Astrocyte of the spinal cord (primary cell): ENCODE measurements around the gene PRPF8.
"Not testable (repeated sequence)": the region's sequence is repeated elsewhere in the genome, so short reads cannot be mapped to it uniquely, and the experiment has no call there.

Source experiments
- DNase-seq: peaks from one replicate; pipeline ENCODE4 v3.0.0; 2011; ENCODE audit warnings: low read depth, low spot score
- H3K4me3 ChIP-seq: 2 replicates; pipeline ENCODE4 v1.5.1; 2011; ENCODE audit warnings: low read depth, mild to moderate bottlenecking, low read length, moderate library complexity
- in situ Hi-C: cut with HindIII; loops from 2 replicates; pipeline ENCODE4 v1.10.0; 2017; ENCODE audit warnings: low sequenced_read_pairs
- TF ChIP-seq, protein P1 (sequence below): IDR thresholded peaks from 2 replicates; pipeline ENCODE4 v1.5.1; 2012; ENCODE audit warnings: low read depth, mild to moderate bottlenecking, low read length, inconsistent platforms

The PRPF8 gene

DNA sequence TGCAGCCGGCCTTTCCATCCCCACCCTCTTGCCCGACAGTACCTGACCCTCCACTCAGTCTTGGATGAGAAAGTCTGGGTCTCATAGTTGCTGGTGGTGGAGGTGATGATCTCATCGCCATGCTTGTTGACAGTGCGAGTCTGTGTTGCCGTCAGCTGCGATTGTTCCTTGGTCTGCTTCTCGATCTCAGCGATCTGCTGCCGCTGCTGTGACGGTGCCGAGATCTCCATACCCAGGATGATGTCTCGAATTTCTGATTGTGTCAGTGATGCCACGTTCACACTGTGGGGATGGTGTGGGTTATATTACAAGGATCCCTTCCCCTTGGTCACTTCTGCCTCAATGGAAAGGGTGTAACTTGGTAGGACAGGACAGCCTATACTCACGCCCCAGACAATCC, 30.9 kb downstream of the PRPF8 start:
- H3K4me3 ChIP-seq: no peak overlapping the region
- in situ Hi-C loops: no loop called here
- TF ChIP-seq, protein P1, sequence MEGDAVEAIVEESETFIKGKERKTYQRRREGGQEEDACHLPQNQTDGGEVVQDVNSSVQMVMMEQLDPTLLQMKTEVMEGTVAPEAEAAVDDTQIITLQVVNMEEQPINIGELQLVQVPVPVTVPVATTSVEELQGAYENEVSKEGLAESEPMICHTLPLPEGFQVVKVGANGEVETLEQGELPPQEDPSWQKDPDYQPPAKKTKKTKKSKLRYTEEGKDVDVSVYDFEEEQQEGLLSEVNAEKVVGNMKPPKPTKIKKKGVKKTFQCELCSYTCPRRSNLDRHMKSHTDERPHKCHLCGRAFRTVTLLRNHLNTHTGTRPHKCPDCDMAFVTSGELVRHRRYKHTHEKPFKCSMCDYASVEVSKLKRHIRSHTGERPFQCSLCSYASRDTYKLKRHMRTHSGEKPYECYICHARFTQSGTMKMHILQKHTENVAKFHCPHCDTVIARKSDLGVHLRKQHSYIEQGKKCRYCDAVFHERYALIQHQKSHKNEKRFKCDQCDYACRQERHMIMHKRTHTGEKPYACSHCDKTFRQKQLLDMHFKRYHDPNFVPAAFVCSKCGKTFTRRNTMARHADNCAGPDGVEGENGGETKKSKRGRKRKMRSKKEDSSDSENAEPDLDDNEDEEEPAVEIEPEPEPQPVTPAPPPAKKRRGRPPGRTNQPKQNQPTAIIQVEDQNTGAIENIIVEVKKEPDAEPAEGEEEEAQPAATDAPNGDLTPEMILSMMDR: no peak
- DNase-seq: no peak

DNA sequence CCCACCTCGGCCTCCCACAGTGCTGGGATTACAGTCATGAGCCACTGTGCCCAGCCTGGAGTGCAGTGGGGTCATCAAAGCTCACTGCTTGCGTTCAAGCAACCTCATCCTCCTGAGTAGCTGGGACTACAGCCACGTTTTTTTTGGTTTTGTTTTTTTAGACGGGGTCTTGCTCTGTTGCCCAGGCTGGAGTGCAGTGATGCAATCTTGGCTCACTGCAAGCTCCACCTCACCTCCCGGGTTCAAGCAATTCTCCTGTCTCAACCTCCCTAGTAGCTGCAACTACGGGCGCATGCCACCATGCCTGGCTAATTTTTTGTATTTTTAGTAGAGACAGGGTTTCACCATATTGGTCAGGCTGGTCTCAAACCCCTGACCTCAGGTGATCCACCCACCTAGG, 31.9 kb downstream of the PRPF8 start:
- in situ Hi-C loops, H3K4me3 ChIP-seq, DNase-seq: not testable (repeated sequence)

DNA sequence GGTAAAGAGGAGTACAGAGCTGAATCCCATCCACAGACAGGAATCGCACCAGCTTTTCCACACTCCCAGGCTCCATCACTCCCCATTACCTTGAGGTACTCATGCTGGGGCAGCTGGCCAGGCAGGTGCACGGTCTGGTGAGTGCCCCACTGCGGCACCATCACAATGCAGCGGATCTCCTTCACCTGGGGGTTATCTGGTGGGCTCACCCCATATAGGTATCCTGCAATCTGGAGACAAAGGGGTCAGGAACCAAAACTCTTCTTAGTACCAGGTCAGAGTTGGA, 33.2 kb downstream of the PRPF8 start:
- in situ Hi-C loops: no loop called here
- no peak overlapping the region for H3K4me3 ChIP-seq
- no peak for DNase-seq
- TF ChIP-seq, protein P1: no peak

DNA sequence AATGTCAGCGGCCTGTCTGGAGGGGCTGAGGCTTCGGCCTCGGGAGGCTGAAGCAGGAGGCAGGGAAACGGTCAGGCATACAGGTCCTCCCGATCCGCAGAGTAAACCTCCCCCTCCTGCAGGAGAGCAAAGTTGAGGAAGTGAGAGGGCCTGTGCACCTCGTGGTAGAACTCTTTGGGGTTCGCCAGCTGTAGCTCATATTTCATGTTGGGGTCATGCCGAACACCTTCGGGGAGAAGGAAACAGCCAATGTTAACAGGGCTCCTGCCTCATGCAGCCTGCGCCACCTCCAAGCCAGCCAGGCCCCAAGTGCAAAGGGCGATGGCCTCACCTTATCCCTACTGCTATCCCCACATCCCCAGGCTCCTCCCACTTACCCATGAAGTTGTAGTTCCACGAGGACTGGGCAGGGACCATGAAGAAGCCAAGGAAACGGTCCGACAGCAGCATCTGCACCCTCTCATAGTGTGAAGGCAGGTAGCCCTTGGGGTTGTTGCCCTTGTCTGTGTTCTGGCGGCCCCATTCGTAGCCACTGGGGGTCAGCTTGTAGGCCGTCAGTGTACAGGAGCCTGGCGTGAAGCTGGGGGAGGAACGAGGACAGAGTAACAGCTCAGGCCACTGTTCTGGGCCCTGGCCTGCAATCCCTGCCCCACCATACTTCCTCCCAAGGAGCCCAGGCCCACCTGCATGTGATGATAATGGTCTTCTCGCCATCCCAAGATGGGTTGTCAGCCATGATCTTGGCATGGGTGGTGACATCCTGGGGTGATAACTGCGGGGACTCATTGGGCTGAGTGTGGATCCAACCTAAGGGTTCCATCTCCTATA, 33.7 kb downstream of the PRPF8 start:
- in situ Hi-C loops: no loop called here
- TF ChIP-seq, protein P1: no peak
- no peak overlapping the region for H3K4me3 ChIP-seq
- DNase-seq: no peak

DNA sequence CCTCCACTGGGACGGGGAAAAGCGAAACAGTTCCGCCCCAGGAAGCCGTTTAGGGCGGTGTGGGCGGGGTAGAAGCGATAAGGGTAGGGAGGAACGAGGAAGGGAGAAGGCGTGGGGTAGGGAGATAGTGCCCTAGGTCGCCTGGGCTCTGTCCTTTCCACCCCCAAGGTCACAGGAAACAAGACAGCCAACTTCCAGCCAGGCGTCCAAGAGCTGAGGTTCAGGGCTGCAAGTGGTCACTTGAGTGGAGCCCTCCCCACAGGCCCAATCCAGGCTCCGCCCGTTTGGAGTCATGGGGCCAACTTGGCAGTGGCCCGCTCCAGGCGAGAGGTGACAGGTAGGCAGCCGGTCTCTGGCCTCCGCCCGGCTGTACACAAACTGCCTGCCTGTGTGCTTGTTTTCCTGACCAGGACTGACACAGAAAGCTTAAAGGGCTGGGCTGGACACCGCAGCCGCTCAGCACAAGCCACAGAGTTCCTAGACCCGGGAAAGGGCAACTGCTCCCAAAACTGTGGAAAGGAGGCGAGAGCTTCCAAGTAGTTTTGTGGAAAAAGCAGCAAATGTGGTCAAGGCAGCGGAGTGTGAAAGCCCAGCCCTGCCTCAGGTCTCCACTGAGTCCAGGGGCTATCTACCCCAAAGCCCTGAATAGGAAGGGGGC, 34.7 kb downstream of the PRPF8 start, which contains the start of gene RILP:
TSS of gene RILP (minus strand) at position 23 of the 658 bp plus-strand sequence. CDS start 62 bp downstream, outside the sequence.
- TF ChIP-seq, protein P1: no peak
- in situ Hi-C loops: no loop called here
- peak within 1 kb of the TSS; percentile 38 for H3K4me3 ChIP-seq
- DNase-seq: peak; percentile 16

DNA sequence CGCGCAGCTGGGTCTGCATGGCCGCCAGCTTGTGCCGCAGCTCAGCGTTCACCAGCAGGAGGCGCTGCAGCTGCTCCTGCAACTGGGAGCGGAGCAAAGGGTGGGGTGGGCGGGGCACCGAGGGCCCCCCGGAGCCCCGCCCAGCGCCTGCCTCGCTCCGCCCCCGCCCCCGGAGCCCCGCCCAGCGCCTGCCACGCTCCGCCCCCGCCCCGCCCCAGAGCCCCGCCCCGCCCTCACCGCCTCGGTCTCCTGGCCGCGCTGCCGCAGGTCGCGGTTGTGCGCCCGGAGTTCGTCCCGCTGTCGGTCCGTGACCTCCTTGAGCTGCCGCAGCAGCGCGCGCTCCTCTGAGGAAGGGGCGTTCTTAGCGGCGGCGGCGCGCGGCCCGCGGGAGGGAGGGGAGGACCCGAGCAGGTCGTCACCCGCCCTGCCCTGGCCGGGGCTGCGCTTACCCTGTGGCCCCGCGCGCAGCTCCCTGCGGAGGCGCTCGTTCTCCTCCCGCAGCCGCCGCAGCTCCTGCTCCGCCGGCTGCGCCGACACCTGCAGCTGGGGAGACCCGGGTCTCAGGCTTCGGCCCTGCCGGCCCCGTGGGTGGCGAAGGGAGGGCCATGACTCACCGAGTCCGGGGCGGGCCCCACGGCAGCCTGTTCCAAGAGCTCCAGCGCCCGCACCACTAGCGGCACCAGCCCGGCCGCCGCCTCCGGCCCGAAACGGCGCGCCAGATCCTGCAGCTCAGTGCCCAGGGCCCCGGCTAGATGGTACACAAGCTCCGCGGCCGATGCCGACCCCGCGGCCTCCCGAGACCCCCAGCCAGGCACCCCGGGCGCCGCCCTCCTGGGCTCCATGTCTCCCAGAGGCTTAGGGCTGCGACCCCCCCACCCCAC, 35.5 kb downstream of the PRPF8 start:
- peak overlapping the region; percentile 36 for H3K4me3 ChIP-seq
- in situ Hi-C loops: no loop called here
- DNase-seq: peak; percentile 94
- TF ChIP-seq, protein P1: peak; percentile 91
